HL-60 (cell line): ENCODE results near the gene IFT52.

Source experiments
- DNase-seq, 2 experiments: peaks; one replicate each; pipeline ENCODE4 v3.0.0-alpha.2; 2010 to 2020; ENCODE audit warnings: low read depth in 1 of 2, low spot score in 1 of 2
- H3K27ac ChIP-seq: fragments of 250-450 bp; sonication (Bioruptor Pico); replicated peaks from 2 replicates; pipeline ENCODE4 v1.5.1; 2020; ENCODE audit warnings: mild to moderate bottlenecking, moderate library complexity
- H3K27me3 ChIP-seq: fragments of 250-450 bp; sonication (Bioruptor Pico); 2 replicates; pipeline ENCODE4 v1.5.1; 2021; ENCODE audit warnings: mild to moderate bottlenecking, moderate library complexity; ENCODE audit not compliant: insufficient read depth, poor library complexity, severe bottlenecking
- H3K4me3 ChIP-seq: replicated peaks from 2 replicates; pipeline ENCODE4 v1.5.1; 2011; ENCODE audit warnings: mild to moderate bottlenecking, control low read depth, low read length; ENCODE audit not compliant: insufficient read depth
- GABPA ChIP-seq: IDR thresholded peaks from 2 replicates; pipeline ENCODE4 v1.6.1; 2012; ENCODE audit warnings: low read depth
- POLR2AphosphoS5 ChIP-seq: IDR thresholded peaks from 2 replicates; pipeline ENCODE4 v1.6.1; 2012; ENCODE audit warnings: low read depth
- REST ChIP-seq: IDR thresholded peaks from 2 replicates; pipeline ENCODE4 v1.6.1; 2012; ENCODE audit warnings: low read depth; ENCODE audit not compliant: insufficient replicate concordance
- SPI1 ChIP-seq: IDR thresholded peaks from 2 replicates; pipeline ENCODE4 v1.6.1; 2012; ENCODE audit warnings: low read depth, mild to moderate bottlenecking, borderline replicate concordance
- TF ChIP-seq, protein P1 (sequence below): IDR thresholded peaks from one replicate; pipeline ENCODE4 v1.5.1; 2011; ENCODE audit warnings: low read length, control low read depth, inconsistent platforms; ENCODE audit not compliant: insufficient read depth

IFT52 gene

GRCh38 chr20:43686820-43687219 is 96.1 kb downstream of the IFT52 start:
- Histone ChIP-seq H3K4me3 (no peak overlapping the region), H3K27me3 (no peaks in the 10 kb centered on the region), H3K27ac (no peak overlapping the region)
- DNase-seq, result no peak
- TF ChIP-seq REST, result no peak
- no peak for TF ChIP-seq GABPA
- no peak for TF ChIP-seq SPI1
- TF ChIP-seq, protein P1, sequence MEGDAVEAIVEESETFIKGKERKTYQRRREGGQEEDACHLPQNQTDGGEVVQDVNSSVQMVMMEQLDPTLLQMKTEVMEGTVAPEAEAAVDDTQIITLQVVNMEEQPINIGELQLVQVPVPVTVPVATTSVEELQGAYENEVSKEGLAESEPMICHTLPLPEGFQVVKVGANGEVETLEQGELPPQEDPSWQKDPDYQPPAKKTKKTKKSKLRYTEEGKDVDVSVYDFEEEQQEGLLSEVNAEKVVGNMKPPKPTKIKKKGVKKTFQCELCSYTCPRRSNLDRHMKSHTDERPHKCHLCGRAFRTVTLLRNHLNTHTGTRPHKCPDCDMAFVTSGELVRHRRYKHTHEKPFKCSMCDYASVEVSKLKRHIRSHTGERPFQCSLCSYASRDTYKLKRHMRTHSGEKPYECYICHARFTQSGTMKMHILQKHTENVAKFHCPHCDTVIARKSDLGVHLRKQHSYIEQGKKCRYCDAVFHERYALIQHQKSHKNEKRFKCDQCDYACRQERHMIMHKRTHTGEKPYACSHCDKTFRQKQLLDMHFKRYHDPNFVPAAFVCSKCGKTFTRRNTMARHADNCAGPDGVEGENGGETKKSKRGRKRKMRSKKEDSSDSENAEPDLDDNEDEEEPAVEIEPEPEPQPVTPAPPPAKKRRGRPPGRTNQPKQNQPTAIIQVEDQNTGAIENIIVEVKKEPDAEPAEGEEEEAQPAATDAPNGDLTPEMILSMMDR, result no peak
- TF ChIP-seq POLR2AphosphoS5, result no peak

- no peak for DNase-seq
- H3K27me3 ChIP-seq, result no peaks in the 10 kb centered on the region
- H3K4me3 ChIP-seq, result no peak overlapping the region
- H3K27ac ChIP-seq, result no peak overlapping the region
- TF ChIP-seq REST (no peak), POLR2AphosphoS5 (no peak), SPI1 (no peak), GABPA (no peak)
- TF ChIP-seq, protein P1, result no peak
Measured at GRCh38 chr20:43689165-43689564, 98.4 kb downstream of the IFT52 start.

GRCh38 chr20:43690943-43691598 is 100.3 kb downstream of the IFT52 start:
- no peak overlapping the region for H3K4me3 ChIP-seq
- no peak overlapping the region for H3K27ac ChIP-seq
- no peak for DNase-seq
- TF ChIP-seq SPI1, result no peak
- no peak for TF ChIP-seq GABPA
- TF ChIP-seq POLR2AphosphoS5, result no peak
- TF ChIP-seq REST, result no peak
- TF ChIP-seq, protein P1, result no peak
- H3K27me3 ChIP-seq, result no peaks in the 10 kb centered on the region
